Sigmoid colon (tissue), 4 donors: ENCODE measurements around the gene PCGF1.

ENCODE experiments used
- CTCF ChIP-seq, 4 experiments: fragments of 450-650 bp in 3 of 4; fragments of 200-600 bp in 1 of 4; IDR thresholded peaks; one replicate each; pipeline ENCODE4 v1.5.1; 2016 to 2019; ENCODE audit warnings: antibody characterized with exemption in 4 of 4, mild to moderate bottlenecking in 3 of 4, moderate library complexity in 2 of 4
- POLR2A ChIP-seq, 2 donors: fragments of 450-650 bp; IDR thresholded peaks; one replicate each; pipeline ENCODE4 v1.6.1; 2016; ENCODE audit warnings: antibody characterized with exemption in 2 of 2, mild to moderate bottlenecking in 2 of 2, moderate library complexity in 2 of 2
- POLR2AphosphoS5 ChIP-seq, 4 donors: sonication (generic); formaldehyde crosslinking; IDR thresholded peaks; one replicate each; pipeline ENCODE4 v1.6.1; 2017; ENCODE audit warnings: antibody characterized with exemption in 4 of 4

- no peak for TF ChIP-seq CTCF (IDR thresholded peaks at IDR 0.05)
- no peak for TF ChIP-seq POLR2AphosphoS5 (IDR thresholded peaks at IDR 0.05)
- TF ChIP-seq POLR2A (IDR thresholded peaks at IDR 0.05), result no peak
Measured at GRCh38 chr2:74516650-74517049, 9.2 kb upstream of the PCGF1 start.
